SK-N-SH (cell line): Measurements from ENCODE around the gene SARDH. TPM values are rescaled to one million over a fixed set of nuclear protein-coding genes. Genes with fewer than 3 reads are reported as not detected.

Source experiments
- CTCF ChIA-PET: fragments of 300-600, 350-600 bp; formaldehyde crosslinking; extraction: SDS; loops from one replicate; lab custom pipeline; 2021; lab: Yijun Ruan, JAX
- POLR2A ChIA-PET: fragments of 350-600 bp; sonication (Branson Sonifier 250); formaldehyde crosslinking; extraction: SDS; loops from one replicate; lab custom pipeline; 2020; ENCODE audit warnings: antibody characterized with exemption, inconsistent platforms; lab: Yijun Ruan, JAX
- DNase-seq: peaks from one replicate; pipeline ENCODE4 v3.0.0; 2012
- H2AFZ ChIP-seq: fragments of 200-600 bp; sonication (generic); 2 replicates; pipeline ENCODE4 v1.8.1; 2016; ENCODE audit warnings: antibody characterized with exemption, mild to moderate bottlenecking, low read depth
- H3F3A ChIP-seq: fragments of 200-600 bp; sonication (generic); replicated peaks from 2 replicates; pipeline ENCODE3; 2016; ENCODE audit warnings: antibody characterized with exemption, mild to moderate bottlenecking; ENCODE audit not compliant: insufficient read depth
- H3K27ac ChIP-seq, 2 experiments: fragments of 200-500 bp in 1 of 2; fragments of 200-600 bp in 1 of 2; sonication (Bioruptor generic) in 1 of 2; sonication (generic), shearing (Covaris generic) in 1 of 2; 2 replicates each; pipeline versions ENCODE4 v1.5.1 to v1.6.1; 2014 to 2016; ENCODE audit warnings: low read depth in 2 of 2, inconsistent platforms in 1 of 2, low read length in 1 of 2, mild to moderate bottlenecking in 1 of 2, mixed read lengths in 1 of 2
- H3K27me3 ChIP-seq: fragments of 200-600 bp; sonication (generic), shearing (Covaris generic); 2 replicates; pipeline ENCODE4 v1.6.1; 2016; ENCODE audit warnings: mixed run types; ENCODE audit not compliant: insufficient read depth
- H3K36me3 ChIP-seq, 2 experiments: fragments of 200-500 bp in 1 of 2; fragments of 200-600 bp in 1 of 2; sonication (Bioruptor generic) in 1 of 2; sonication (generic) in 1 of 2; replicated peaks in 1 of 2; 2 replicates each; pipeline versions ENCODE3 to v1.5.1; 2014 to 2016; ENCODE audit warnings: low read length in 1 of 2, mild to moderate bottlenecking in 1 of 2; ENCODE audit not compliant: insufficient read depth in 2 of 2, control insufficient read depth in 1 of 2
- H3K4me1 ChIP-seq, 2 experiments: fragments of 200-500 bp in 1 of 2; fragments of 200-600 bp in 1 of 2; sonication (Bioruptor generic) in 1 of 2; sonication (generic), shearing (Covaris generic) in 1 of 2; 2 replicates each; pipeline versions ENCODE4 v1.5.1 to v1.6.1; 2014 to 2016; ENCODE audit warnings: low read depth in 1 of 2, low read length in 1 of 2, mixed run types in 1 of 2; ENCODE audit not compliant: insufficient read depth in 2 of 2, control insufficient read depth in 1 of 2
- H3K4me2 ChIP-seq: fragments of 200-600 bp; sonication (generic), shearing (Covaris generic); 2 replicates; pipeline ENCODE4 v1.6.1; 2017; ENCODE audit warnings: mixed run types
- H3K4me3 ChIP-seq, 2 experiments: fragments of 200-500 bp in 1 of 2; fragments of 200-600 bp in 1 of 2; sonication (Bioruptor generic) in 1 of 2; sonication (generic), shearing (Covaris generic) in 1 of 2; 2 replicates each; pipeline versions ENCODE4 v1.5.1 to v1.8.1; 2014 to 2016; ENCODE audit warnings: low read depth in 2 of 2, inconsistent platforms in 1 of 2, low read length in 1 of 2, mild to moderate bottlenecking in 1 of 2, mixed read lengths in 1 of 2, moderate library complexity in 1 of 2
- H3K79me2 ChIP-seq: fragments of 200-600 bp; sonication (generic); 2 replicates; pipeline ENCODE4 v1.8.1; 2017; ENCODE audit warnings: mild to moderate bottlenecking; ENCODE audit not compliant: insufficient read depth
- H3K9ac ChIP-seq: fragments of 200-600 bp; sonication (generic); 2 replicates; pipeline ENCODE4 v1.6.1; 2017; ENCODE audit warnings: mixed run types
- H3K9me2 ChIP-seq: fragments of 200-600 bp; sonication (generic); 2 replicates; pipeline ENCODE4 v1.6.1; 2017; ENCODE audit warnings: mixed run types
- H3K9me3 ChIP-seq: fragments of 200-600 bp; sonication (generic); 2 replicates; pipeline ENCODE4 v1.6.1; 2017; ENCODE audit warnings: mixed run types, mild to moderate bottlenecking, moderate library complexity
- H4K20me1 ChIP-seq: fragments of 200-600 bp; sonication (generic); 2 replicates; pipeline ENCODE4 v1.6.1; 2017; ENCODE audit warnings: mild to moderate bottlenecking, mixed run types; ENCODE audit not compliant: insufficient read depth
- CTCF ChIP-seq: fragments of 200-600 bp; sonication (generic); IDR thresholded peaks from 2 replicates; pipeline ENCODE4 v1.6.1; 2017; ENCODE audit warnings: antibody characterized with exemption, mild to moderate bottlenecking, moderate library complexity
- ELF1 ChIP-seq: IDR thresholded peaks from 2 replicates; pipeline ENCODE4 v1.4.0; 2012
- GATA2 ChIP-seq: sonication (generic); formaldehyde crosslinking; IDR thresholded peaks from 2 replicates; pipeline ENCODE4 v1.5.0; 2020; ENCODE audit warnings: mild to moderate bottlenecking, missing genetic modification reagents
- NRF1 ChIP-seq: IDR thresholded peaks from 2 replicates; pipeline ENCODE4 v1.6.1; 2012; ENCODE audit warnings: low read depth, mild to moderate bottlenecking, low read length
- RAD21 ChIP-seq: IDR thresholded peaks from 2 replicates; pipeline ENCODE4 v1.6.1; 2012; ENCODE audit warnings: mild to moderate bottlenecking, low read length
- RCOR1 ChIP-seq: fragments of 150-350 bp; IDR thresholded peaks from 2 replicates; pipeline ENCODE4 v1.6.1; 2017; ENCODE audit warnings: antibody characterized with exemption, low read length
- SIN3A ChIP-seq: IDR thresholded peaks from 2 replicates; pipeline ENCODE4 v1.6.1; 2012; ENCODE audit warnings: low read depth, mild to moderate bottlenecking, low read length, moderate library complexity, borderline replicate concordance
- SMC3 ChIP-seq: IDR thresholded peaks from 2 replicates; pipeline ENCODE4 v1.6.1; 2012; ENCODE audit warnings: low read depth, low read length, improper control_type of control experiment
- TEAD4 ChIP-seq: IDR thresholded peaks from 2 replicates; pipeline ENCODE4 v1.4.0; 2012; ENCODE audit warnings: mild to moderate bottlenecking, borderline replicate concordance; ENCODE audit not compliant: insufficient read depth
- WGBS: methylation state at CpG from one replicate; pipeline ENCODE4 v1.1.6; 2017; ENCODE audit warnings: low lambda C conversion rate; 5-methylcytosine and 5-hydroxymethylcytosine counted together
- polyA plus RNA-seq, 3 experiments: library from polyadenylated mRNA; depleted of rRNA; stranded (reverse); fragments of >200 nt; gene quantifications; 2 replicates each; pipeline ENCODE4 v1.2.3, GENCODE V29; 2012
- TF ChIP-seq, protein P1 (sequence below): IDR thresholded peaks from 2 replicates; pipeline ENCODE4 v1.4.0; 2012; ENCODE audit warnings: low read depth, borderline replicate concordance

The SARDH gene
- polyA plus RNA-seq, 1 of the 3 experiments (the other 2 are of a cell fraction): 5.9 TPM

- CTCF ChIA-PET: interaction anchor here (0.6 to 9.3 kb wide), 22 partner anchors 10 to 230 kb away, joined by 3 to 83 read pairs (median 4); partner anchors contain the start of gene ADAMTSL2
- Histone ChIP-seq H3K4me1 (peaks cover 17 to 23% of the 10 kb centered on the region in 2 experiments; a peak in 3 of 4 replicates), H3K36me3 (no peaks in the 10 kb centered on the region), H3K9me3 (no peaks in the 10 kb centered on the region), H3F3A (peaks cover 18% of the 10 kb centered on the region), H3K79me2 (no peaks in the 10 kb centered on the region), H2AFZ (no peak overlapping the region), H3K9ac (no peak overlapping the region), H3K4me3 (no peak overlapping the region), H3K4me2 (no peak overlapping the region), H4K20me1 (no peaks in the 10 kb centered on the region), H3K27me3 (no peaks in the 10 kb centered on the region), H3K27ac (no peak overlapping the region), H3K9me2 (no peaks in the 10 kb centered on the region)
- WGBS: 85% methylated on average over 4 of the region's 8 CpGs
- TF ChIP-seq RCOR1: no peak
- no peak for TF ChIP-seq ELF1
- no peak for TF ChIP-seq GATA2 (CRISPR knock-in tag)
- TF ChIP-seq, protein P1, sequence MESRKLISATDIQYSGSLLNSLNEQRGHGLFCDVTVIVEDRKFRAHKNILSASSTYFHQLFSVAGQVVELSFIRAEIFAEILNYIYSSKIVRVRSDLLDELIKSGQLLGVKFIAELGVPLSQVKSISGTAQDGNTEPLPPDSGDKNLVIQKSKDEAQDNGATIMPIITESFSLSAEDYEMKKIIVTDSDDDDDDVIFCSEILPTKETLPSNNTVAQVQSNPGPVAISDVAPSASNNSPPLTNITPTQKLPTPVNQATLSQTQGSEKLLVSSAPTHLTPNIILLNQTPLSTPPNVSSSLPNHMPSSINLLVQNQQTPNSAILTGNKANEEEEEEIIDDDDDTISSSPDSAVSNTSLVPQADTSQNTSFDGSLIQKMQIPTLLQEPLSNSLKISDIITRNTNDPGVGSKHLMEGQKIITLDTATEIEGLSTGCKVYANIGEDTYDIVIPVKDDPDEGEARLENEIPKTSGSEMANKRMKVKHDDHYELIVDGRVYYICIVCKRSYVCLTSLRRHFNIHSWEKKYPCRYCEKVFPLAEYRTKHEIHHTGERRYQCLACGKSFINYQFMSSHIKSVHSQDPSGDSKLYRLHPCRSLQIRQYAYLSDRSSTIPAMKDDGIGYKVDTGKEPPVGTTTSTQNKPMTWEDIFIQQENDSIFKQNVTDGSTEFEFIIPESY: no peak
- no peak for TF ChIP-seq NRF1
- no peak for TF ChIP-seq CTCF
- TF ChIP-seq SIN3A: no peak
- POLR2A ChIA-PET: interaction anchor here (0.6 to 1.1 kb wide), 4 partner anchors 23 to 236 kb away, joined by 3 read pairs; no protein-coding TSS in a partner anchor
- no peak for DNase-seq
Measured at GRCh38 chr9:133716564-133717112, 21.5 kb downstream of the SARDH start.

GRCh38 chr9:133715866-133716563, 22.1 kb downstream of the SARDH start:
- Histone ChIP-seq H3K9me2 (no peaks in the 10 kb centered on the region), H3K9ac (peak overlapping the region; percentile 65), H3K79me2 (no peaks in the 10 kb centered on the region), H3K4me2 (peak overlapping the region; percentile 66), H4K20me1 (no peaks in the 10 kb centered on the region), H3K36me3 (no peaks in the 10 kb centered on the region), H3K4me3 (no peak overlapping the region), H2AFZ (0 out of 2 replicates have a peak overlapping the region, but pooled peaks have one; percentile 20), H3K27me3 (no peaks in the 10 kb centered on the region), H3K9me3 (no peaks in the 10 kb centered on the region), H3F3A (peaks cover 18% of the 10 kb centered on the region), H3K4me1 (peaks cover 21 to 29% of the 10 kb centered on the region in 2 experiments; a peak in 3 of 4 replicates), H3K27ac (peak overlapping the region; percentile 58 to 89; a peak in 3 of 4 replicates)
- POLR2A ChIA-PET: interaction anchor here (0.6 to 1.2 kb wide), 6 partner anchors 22 to 236 kb away, joined by 3 to 4 read pairs (median 3); no protein-coding TSS in a partner anchor
- 73% methylated on average over 8 of the region's 21 CpGs for WGBS
- peak; percentile 50 for TF ChIP-seq CTCF
- peak; percentile 80 for TF ChIP-seq RAD21
- no peak for TF ChIP-seq NRF1
- no peak for TF ChIP-seq TEAD4
- TF ChIP-seq SMC3: peak; percentile 50
- DNase-seq: peak; percentile 85
- CTCF ChIA-PET: interaction anchor here (0.6 to 9.3 kb wide), 28 partner anchors 9 to 229 kb away, joined by 3 to 83 read pairs (median 4); partner anchors contain the start of gene ADAMTSL2
